Embryonic facial prominence (tissue), 1 donor: ENCODE data around the gene LORICRIN.
"Not testable (repeated sequence)": the region's sequence is repeated elsewhere in the genome, so short reads cannot be mapped to it uniquely, and the experiment has no call there.

ENCODE experiments used
- DNase-seq: peaks from one replicate; pipeline ENCODE4 v3.0.0-alpha.2; 2016; ENCODE audit errors: extremely low spot score

LORICRIN gene, protein sequence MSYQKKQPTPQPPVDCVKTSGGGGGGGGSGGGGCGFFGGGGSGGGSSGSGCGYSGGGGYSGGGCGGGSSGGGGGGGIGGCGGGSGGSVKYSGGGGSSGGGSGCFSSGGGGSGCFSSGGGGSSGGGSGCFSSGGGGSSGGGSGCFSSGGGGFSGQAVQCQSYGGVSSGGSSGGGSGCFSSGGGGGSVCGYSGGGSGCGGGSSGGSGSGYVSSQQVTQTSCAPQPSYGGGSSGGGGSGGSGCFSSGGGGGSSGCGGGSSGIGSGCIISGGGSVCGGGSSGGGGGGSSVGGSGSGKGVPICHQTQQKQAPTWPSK

DNA sequence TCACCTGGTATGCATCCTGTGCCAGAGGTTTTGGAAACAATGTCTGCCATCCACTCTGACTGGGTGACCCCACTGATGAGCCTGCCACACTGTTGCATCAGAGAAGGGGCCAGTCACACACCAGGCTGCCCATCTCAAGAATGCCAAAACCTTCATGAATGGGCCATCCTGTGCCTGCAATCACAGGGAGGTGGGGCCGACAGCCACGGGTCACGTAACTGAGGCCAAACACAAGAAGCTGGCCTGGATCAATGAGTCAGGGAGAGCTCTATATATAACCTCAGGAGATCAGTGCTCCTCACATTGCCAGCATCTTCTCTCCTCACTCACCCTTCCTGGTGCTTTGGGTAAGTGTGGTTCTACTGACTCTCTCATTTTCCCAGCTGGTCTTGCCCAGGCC, at the start of gene LORICRIN:
LORICRIN (plus strand) TSS at position 301 of the 400 bp plus-strand sequence. CDS start 1,263 bp downstream, outside the sequence.
- DNase-seq: no peak

DNA sequence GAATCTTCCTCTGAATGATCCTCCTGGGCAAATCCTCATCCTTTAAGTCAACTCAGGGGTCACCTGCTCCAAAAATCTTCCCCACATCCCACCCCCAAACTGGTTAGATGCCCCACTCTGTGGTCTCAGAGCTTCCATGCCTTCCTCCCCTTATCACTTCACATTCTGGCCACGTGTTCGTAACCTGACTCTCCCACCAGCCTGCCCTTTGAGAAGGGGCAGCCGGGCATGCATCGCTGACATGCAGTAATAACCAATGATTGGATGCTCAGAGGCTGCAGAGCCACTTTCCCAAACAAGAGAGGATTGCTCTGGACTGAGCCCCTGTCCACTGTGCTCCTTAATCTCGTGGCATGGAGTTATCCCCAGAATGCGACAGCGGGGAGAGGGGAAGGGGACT, 49.3 kb upstream of the LORICRIN start:
- no peak for DNase-seq

DNA sequence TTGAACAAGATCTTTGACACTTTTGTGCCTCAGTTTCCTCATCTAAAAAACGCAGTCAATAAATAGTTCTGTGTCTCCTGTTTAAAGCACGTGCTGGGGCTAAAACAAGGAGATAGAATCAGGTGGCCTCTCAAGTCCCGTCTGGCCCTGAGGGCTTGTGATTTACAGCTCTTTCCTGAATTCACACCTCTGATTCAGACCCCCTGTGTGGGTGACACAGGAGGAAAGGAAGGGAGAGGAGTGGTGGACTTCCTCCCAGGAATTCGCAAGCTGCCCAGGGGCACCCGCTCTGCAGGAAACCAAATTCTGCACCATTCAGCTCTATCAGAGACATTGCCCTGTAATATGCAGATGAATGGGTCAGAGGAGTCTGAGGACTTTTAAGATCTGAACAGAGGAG, 47.3 kb upstream of the LORICRIN start:
- DNase-seq: no peak

DNA sequence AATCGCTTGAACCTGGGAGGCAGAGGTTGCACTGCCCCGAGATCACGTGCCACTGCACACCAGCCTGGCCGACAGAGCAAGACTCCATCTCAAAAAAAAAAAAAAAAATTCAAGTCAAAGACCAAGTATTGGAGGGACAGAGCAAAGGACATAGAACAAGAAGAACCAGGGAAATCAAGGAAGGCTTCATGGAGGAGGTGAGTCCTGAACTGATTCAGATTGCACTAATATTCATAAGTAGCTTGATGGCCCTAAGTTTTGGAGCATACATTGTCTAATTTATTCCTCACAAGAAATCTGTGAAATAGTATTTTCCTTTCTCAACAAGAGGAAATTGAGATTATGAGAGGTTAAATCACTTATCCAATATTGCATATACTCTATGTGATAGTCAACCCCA, 46.0 kb upstream of the LORICRIN start:
- no peak for DNase-seq

DNA sequence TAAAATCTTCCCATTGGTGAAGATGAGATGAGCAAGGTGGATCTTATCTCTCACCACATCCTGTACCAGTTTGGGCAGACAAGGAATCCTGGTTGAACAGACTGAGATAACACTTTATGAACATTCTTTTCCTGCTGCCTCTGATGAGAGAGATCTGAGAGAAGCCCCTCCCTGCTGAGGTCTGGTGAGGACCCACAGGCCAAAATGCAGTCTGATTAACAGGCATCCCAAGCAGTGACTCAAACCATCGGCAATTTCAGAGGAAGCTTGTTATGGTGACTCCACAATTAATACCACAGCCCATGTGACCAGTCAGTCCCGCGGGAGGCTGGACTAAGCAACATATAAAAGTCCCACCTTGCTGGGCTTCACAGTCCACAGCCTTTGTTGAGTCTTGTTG, 42.3 kb upstream of the LORICRIN start, which contains the start of gene PRR9:
PRR9 (plus strand) TSS at position 373 of the 400 bp plus-strand sequence. CDS start 561 bp downstream, outside the sequence.
- DNase-seq: no peak

DNA sequence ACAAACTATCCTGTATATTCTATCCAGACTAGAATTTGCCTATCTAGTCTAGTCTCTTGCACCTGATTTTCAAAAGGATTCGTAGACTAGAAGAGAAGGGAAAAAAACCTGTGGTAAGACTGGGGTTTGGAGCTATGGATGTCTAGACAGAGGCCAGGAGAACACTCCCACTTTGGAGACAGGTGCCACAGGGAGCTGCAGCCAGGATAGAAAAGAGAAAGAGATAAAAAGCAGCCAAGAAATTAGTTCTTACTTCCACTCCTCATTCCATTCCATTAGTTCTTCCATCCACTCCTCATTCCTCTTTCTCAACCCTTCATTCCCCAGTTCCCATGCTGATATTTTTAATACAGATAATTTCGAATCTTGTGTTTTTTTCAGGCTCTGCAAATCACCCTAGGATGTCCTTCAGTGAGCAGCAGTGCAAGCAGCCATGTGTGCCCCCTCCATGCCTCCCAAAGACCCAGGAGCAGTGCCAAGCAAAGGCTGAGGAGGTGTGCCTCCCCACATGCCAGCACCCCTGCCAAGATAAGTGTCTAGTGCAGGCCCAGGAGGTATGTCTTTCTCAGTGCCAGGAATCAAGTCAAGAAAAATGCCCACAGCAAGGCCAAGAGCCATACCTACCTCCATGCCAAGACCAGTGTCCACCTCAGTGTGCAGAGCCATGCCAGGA, 41.6 kb upstream of the LORICRIN start:
- no peak for DNase-seq

DNA sequence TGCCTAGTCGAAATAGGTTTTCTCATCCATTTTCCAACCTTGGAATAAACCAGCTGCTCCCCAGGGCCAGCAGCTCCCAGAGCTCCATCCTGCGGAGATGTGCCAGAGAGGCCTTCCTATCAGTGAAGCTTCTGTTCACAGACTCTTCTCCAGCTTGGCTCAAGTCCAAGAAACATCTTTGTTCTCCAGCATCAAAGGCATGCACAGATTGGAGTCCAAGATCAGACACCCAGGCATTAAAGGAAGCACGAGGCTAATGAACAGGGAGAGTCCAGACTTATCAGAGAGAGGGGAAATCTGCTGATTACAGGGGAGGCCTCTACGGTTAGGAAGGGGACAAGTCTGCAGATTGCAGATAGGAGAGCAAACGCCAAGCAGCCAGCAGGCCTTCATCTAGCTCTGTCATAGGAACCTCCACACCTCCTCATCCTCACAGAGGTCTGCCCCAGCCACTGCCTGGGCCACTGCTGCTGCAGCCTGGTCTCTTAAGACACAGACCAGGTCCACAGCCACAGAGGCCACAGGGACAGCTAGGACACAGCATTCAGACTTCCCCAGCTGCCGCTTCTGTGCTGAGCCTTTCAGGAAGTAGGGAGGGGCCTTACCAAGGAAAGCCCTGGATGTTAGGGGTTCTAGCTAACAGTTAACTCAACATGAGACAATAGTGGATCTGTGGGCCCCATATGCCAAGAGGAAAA, 38.7 kb upstream of the LORICRIN start:
- DNase-seq: no peak

DNA sequence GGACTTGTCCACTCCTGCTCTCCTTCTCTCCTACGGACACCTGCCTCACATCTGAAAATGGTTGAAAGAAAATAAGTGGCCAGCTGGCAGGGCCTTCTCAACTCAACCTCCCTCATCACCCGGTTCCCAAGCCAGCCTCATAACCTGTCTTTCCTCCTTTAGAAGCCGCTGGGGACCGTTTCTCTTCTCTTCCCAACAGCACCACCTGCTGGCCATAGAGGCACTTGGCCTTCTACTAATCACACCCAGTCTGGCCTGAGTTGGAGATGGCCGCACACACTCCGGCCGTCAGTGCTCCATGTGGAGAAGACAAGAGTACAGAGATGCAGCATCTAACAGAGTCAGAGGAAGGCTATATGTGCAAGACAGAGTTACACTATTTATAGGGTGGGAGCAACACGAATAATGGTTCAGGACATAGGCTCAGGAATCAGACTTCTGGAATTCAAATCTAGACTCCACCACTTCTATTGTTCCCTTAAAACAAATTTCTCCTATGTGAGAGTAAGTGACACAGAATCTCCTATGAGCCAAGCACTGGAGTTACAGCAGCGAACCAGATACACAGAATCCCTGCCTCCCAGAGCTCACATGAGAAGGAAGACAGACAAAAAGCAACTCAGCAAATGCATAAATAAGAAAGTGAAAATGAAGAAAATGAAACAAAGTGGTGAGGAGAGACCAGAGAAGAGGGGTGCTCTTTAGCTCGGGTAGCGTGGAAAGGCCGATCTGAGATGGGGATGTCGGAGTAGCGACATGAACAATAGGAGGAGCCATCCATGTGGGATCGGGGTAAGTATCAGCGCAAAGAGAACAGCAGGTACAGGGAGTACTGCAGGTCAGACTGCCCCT, 36.2 kb upstream of the LORICRIN start:
- DNase-seq: not testable (repeated sequence)

DNA sequence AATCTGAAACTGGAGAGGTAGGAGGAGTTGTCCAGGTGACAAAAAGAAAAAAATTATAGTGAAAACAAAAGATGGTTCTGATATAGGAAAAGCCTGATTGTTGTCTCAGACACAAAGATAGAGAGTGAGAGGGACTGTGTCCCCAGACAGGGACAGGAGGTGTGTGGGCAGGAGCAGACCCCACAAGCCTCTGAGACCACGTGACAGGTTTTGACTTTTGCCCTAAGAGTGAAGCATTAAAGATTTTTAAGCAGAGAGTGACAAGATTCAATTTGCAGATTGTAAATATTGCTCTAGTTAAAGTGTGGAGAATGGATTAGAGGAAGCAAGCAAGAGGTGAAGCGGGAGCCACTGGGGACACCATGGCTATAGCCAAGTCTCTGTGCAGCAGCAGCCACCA, 31.7 kb upstream of the LORICRIN start:
- no peak for DNase-seq

DNA sequence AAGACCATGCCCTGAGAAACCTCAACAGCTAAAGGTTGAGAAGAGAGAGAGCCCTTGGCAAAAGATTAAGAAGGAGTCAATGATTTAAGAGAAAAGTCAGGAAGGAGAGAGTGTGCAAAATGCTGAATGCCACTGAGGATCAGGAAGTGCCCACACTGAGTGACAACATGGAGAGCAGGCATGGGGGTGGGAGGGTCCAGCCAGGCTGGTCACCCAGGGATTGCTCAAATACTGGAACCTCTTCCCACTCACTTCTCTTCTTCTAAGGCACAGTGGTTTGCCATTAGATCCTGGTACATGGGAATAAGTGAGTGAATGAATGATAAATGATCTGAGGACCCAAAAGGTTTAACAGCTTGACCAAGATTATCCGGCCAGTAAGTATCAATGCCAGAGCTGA, 31.0 kb upstream of the LORICRIN start:
- DNase-seq: no peak

DNA sequence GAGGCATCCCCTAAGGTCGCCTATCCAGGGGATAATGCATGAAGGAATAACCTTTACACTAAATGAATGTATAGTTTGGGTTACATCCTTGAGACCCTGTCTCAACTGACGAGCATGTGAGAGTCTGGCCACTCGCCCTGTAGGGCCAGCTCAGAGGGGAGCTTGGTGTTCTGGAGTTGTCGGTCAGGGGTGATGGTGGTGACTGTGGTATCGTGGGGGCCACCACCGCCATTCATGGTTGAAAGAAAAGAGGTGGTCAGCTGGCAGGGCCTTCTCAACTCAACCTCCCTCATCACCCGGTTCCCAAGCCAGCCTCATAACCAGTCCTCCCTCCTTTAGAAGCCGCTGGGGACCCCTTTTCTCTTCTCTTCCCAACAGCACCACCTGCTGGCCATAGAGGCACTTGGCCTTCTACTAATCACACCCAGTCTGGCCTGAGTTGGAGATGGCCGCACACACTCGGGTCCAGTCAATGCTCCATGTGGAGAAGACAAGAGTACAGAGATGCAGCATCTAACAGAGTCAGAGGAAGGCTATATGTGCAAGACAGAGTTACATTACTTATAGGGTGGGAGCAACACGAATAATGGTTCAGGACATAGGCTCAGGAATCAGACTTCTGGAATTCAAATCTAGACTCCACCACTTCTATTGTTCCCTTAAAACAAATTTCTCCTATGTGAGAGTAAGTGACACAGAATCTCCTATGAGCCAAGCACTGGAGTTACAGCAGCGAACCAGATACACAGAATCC, 30.2 kb upstream of the LORICRIN start:
- not testable (repeated sequence) for DNase-seq

DNA sequence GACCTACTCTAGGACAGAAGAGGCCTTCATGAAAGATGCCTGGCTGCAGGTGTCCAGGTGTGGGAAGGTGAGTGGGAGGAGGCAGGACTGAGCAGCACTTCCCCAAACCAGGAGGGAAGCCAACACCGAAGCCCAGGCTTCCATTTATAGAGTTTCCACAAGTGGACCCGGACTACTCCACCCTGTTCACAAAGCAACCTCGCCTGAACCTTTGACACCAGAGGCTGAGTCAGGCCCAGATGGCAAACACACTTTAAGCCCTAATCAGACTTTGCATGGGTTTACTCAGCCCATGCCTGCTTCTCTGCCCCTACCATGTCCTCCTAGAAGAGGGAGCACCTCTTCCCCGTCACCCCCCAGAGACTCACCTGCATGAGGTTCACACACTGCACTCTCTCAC, 28.1 kb upstream of the LORICRIN start:
- no peak for DNase-seq

DNA sequence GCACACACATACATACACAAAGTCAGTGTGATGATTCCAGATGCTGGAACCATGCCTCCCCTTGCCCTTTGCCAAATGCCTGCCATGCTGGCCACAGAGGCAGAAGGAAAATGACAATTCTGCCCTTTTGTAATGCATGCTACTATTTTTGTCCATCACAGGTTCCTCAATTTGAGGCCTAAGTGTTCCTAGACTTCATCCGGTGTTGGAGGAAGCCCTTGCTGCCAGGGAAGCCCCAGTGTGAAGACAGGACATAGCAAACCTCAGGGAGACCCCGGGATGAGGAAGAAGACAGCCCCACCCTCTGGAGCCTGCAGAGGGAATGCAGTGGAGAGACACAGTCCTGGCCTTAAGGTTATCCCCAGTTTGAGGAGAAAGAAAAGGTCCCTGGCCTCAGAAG, 27.7 kb upstream of the LORICRIN start:
- no peak for DNase-seq

DNA sequence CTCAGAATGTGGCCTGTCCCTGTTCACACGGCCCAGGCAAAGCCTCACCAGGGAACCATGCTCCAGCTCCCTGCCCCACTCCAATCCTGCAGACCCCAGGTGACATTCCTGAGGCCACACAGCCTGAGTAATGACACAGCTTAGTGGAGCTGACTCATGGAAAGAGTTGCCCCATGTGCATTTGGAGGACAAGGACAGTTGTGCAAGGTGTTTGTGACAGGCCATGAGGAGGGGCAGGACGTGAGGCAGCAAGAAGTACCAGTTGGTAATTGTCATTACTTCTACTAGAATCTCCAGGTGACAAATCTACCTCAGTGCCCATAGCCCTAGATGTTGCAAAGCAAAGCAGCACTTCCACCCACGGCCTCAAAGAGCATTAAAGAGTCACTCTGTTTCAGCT, 26.9 kb upstream of the LORICRIN start:
- DNase-seq: no peak

DNA sequence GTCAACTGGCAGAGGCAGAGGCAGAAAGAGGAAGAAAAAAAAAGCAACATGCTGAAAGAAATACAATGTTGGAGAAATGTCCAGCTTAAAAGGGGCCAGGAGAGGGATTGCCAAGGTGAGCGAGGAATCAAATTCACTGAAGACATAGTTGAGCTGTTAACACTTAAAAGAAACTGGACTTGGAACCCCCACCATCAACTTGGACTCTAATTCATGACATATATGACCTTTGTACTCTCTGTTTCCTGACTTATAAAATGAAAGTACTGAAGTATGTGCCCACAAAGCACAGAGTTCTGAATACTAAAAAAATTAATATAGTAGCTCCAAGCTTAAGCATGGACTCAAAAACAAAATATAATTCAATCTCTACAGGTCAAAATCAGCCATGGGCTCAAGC, 26.0 kb upstream of the LORICRIN start:
- no peak for DNase-seq

DNA sequence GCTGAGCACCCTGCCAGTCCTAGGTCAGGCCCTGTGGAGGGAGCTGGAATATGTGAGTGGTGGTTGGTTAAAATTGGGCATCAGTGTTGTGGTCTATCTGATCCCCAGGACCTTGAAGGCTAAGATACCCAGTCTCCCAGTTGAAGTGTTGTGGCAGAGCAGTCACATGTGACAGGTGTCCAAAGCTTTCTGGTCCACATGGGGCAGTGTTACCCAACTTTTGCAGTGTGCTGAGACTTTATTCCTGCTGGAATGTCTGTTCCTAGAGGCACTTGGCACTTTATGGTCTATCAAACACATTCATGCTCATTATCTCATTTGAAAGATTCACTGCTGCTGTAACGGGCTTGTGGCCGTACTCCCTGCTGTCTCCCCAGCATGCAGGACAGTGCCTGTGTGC, 21.0 kb upstream of the LORICRIN start:
- DNase-seq: no peak

DNA sequence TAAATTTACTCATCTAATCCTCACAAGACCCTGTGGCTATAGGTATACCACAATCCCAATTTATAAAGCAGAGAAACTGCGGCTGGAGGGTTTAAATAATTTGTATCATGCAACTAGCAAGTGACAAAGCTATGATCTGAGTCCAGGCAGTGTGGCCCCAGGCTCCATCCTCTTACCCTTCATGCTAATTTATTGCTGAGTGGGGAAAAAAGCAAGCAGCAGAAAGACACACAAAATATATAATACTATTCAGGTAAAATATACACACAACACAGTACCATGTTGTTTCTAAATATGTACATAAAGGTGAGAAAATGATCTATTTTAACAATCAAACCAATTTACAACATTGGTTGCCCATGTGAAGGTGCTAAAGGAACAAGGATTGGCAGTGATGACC, 17.3 kb upstream of the LORICRIN start:
- no peak for DNase-seq

DNA sequence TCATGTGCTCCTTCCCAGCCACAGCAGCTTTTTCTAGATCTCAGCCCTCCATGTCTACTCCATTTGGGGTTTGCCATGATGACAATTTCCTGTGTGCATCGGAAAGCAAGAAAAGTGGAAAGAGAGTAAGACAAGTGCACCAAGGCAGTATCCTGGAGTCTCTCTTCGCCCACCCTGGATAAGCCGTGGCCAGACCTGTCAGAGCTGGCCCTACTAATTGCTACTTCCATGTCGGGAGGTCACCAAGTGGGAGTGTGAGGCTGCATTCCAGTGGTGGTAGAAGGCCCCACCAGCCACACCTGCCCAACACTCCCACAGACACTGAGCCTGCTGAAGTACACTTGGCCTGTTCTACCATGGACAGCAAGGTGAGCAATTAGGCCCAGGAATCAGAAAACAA, 14.0 kb upstream of the LORICRIN start:
- no peak for DNase-seq

DNA sequence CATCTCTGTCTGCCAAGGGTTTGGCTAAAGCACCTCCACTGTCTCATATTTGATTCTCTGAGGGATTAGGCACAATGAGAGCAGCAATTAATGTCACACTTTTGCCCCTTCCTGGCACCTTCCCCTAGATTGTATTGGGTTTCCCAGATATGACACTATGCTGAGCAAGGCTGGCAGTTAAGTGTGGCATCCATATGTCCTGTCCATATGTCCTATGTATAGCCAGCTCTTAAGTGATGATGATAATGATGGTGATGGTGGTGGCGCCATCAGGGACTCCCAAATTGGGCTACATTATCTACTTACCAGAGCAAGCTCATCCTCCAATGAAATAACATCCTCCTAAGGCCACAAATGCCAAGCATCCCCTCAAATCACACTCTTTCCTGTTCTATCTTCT, 13.5 kb upstream of the LORICRIN start:
- DNase-seq: no peak

DNA sequence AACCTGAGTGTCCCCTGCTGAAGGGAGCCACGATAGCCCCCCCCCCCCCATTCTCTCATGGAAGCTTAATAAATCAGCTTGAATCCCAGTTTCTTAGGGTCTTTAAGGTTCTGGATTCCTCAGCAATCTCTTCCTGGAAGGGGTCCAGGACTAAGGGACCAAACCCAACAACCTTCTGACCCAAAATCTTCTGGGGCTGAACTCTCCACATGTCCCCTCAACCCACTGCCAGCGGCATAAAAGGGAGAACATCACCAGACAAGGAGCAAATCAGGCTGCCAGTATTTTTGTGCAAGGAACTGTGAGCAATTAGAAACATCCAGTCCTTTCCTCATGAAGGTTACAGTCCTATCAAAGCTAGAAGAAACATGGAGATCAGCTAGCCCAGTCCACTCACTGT, 12.7 kb upstream of the LORICRIN start:
- no peak for DNase-seq
